Superior temporal gyrus (tissue), 1 donor: ENCODE data around the gene CLEC4A.
"Not testable (repeated sequence)": the region's sequence is repeated elsewhere in the genome, so short reads cannot be mapped to it uniquely, and the experiment has no call there.

Experiments used
- DNase-seq: peaks from one replicate; pipeline ENCODE4 v3.0.0-alpha.2; 2016; ENCODE audit errors: extremely low spot score

Gene CLEC4A

DNA sequence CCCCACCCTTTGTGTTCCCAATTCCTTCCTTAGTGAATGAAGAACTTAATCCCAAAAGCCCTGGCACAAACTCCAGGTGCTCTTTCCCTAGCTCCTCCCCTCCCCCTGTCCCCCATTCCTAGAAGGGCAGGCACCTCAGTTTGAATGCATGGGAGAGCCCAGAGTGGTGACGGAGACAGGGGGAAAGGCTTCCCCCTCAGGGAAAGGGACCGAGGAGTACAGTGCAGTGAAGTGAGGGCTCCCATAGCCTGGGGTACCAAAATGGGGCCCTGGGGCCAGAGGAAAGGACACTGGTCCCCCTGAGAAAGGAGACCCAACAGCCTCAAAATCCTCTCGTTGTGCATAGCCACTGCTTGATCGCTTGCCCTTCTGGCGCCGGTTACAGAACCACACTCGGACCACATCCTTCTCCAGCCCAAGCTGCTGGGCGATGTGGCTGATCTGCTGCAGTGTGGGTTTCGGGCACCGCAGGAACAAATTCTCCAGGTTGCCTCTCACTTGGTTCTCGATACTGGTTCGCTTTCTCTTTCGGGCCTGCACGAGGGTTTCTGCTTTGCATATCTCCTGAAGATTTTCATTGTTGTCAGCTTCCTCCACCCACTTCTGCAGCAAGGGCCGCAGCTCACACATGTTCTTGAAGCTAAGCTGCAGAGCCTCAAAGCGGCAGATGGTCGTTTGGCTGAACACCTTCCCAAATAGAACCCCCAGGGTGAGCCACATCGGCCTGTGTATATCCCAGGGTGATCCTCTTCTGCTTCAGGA, 10.4 kb downstream of the CLEC4A start:
- not testable (repeated sequence) for DNase-seq

- DNase-seq = not testable (repeated sequence)
Observed at GRCh38 chr12:8134398-8134930, 11.0 kb downstream of the CLEC4A start.

DNA sequence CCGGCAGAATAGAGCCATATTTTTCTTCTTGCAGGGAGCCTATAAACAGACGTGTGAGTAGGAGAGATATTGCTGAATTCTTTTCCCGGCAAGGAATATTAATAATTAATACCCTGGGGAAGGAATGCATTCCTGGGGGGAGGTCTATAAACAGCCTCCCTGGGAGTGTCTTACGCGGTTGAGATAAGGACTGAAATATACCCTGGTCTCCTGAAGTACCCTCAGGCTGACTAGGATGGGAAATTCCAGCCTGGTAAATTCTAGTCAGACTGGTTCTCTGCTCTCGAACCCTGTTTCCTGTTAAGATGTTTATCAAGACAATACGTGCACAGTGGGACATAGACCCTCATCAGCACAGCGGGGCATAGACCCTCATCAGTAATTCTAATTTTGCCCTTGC, 18.2 kb downstream of the CLEC4A start:
- DNase-seq = not testable (repeated sequence)

GRCh38 chr12:8143261-8143660, 19.8 kb downstream of the CLEC4A start:
- DNase-seq = no peak

DNA sequence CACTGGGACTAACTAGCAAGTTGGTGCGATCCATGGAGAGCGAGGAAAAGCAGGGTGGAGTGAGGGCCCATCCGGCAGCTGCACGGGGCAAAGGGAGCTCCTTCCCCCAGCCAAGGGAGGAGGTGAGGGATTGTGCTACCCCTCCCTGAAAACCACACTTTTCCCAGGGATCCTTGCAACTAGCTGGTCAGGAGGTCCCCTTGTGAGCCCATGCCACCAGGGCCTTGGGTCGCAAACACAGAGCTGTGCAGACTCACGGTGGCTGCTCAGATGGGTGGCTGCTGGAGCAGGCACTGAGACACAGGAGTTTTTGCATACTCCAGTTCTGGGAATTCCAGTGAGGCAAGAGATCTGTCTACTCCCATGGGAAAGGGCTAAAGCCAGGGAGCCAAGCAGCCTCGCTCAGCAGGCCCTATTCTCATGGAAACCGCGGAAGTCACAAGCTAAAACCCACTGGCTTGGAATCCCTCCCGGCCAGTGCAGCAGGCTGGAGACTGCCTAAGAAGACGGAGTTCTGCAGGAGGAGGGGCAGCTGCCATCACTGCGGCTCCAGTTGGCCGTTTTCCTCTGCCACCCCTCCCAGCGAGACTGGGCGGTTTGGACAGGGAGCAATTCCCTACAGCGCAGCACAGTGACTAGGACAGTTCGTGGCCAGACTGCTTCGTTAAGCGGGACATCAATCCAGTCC, 22.5 kb downstream of the CLEC4A start:
- DNase-seq = peak; percentile 45

DNA sequence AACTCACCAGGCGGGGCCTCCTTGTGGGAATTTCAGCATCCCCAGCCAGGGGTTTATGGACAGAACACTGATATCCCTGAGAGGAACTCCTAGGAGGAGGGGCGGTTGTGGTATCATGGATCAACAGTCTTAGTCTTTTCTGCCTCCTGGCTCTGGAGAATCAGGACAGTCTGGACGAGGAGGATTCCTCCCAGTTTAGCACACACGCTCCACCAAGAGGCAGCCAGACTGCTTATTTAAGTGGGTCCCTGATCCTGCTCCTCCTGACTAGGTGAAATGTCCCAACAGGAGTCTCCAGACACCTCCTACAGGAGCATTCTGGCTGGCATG, 23.0 kb downstream of the CLEC4A start:
- DNase-seq = no peak

DNA sequence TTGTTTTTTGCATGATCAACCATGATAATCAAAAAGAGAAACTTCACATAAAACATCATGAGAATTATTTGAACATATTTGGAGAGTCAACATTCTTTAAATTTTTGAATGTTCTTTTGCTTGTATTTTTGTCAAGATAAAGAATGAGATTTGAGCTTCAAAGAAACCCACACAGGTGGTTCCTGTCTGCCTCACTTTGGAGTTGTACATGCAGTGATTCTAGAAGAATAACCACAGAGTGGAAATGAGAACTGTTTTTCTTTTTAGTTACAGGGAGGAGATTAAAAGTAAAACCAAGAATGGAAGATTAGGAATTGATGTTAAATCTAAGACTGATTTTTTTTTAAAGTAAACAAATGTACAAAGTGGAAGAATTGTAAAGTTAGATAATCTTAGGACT, 31.1 kb downstream of the CLEC4A start:
- DNase-seq = no peak

GRCh38 chr12:8156416-8156815, 33.0 kb downstream of the CLEC4A start:
- no peak for DNase-seq

GRCh38 chr12:8156845-8157244, 33.4 kb downstream of the CLEC4A start, which contains the start of gene ZNF705A:
ZNF705A (plus strand) TSS chr12:8157015; CDS start chr12:8172626, 15,611 bp downstream.
- DNase-seq = no peak

DNA sequence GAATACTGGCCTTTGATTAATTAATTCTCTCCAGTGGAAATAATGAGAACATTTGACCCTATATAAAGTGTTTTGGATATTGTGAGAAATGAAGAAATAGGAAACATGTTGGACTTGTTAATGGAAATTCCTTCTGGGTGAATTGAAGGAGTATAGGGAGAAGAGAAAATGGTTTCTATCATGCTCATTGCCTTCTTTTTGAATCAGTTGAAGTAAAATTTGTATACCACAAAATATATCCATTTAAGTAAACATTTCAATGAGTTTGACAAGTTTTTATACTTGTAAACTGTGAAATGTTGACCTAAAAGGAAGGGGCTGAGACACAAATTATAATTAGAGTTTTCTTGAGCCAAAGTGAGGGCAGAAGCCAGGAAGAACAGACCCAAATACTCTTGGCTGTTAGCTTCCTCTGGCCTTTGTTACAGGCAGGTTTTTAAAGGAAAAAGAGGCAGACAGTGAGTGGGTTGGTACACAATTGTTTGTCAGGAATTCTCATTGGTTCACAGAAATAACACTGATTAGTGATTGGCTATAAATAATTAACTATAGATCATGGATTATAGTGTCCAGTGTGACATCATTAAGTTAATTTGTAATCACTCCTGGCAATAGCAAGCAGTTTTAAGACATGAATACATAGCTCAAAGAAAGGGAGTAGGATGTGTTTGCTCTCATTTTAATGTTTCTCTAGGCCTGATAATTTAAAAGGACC, 34.2 kb downstream of the CLEC4A start:
- DNase-seq = no peak

DNA sequence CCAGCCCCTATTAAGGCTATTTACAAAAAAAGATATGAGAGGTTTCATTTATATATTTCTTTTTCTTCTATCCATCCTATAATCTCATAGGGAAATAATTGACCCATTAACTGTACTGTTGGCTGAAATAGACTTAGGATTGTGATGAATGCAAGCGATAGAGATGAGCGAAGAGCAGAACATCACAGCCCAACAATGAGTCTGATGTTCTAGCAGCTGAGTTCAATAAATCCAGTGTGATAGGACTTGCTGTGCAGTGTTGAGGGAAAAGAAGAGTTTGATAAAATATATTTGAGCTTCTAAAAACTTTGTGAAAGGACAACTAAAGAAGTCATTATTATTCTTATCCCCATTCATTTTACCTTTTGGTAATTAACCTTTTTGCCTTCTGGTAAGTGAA, 49.5 kb downstream of the CLEC4A start:
- peak; percentile 32 for DNase-seq

- peak; percentile 69 for DNase-seq
Observed at GRCh38 chr12:8179989-8180585, 56.7 kb downstream of the CLEC4A start.

- DNase-seq = not testable (repeated sequence)
Observed at GRCh38 chr12:8181271-8181670, 57.9 kb downstream of the CLEC4A start.

DNA sequence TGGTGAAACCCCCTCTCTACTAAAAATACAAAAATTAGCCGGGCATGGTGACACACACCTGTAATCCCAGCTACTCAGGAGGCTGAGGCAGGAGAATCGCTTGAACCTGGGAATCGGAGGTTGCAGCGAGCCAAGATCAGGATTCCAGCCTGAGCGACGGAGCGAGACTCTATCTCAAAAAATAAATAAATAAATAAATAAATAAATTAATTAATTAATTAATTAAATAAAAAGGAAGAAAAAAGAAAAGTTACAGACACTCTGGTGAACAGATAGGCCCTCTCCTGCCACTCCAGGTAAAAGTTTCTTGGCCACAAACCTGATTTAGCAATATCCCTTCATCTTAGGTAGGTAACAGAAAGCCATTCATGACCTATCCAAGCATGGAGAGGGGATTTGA, 59.5 kb downstream of the CLEC4A start:
- DNase-seq = not testable (repeated sequence)

DNA sequence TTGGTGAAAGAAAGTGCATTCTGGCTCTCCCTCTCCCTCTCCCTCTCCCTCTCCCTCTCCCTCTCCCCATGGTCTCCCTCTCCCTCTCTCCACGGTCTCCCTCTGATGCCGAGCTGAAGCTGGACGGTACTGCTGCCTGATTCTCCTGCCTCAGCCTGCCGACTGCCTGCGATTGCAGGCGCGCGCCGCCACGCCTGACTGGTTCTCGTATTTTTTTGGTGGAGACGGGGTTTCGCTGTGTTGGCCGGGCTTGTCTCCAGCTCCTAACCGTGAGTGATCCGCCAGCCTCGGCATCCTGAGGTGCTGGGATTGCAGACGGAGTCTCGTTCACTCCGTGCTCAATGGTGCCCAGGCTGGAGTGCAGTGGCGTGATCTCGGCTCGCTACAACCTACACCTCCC, 59.9 kb downstream of the CLEC4A start:
- not testable (repeated sequence) for DNase-seq

- not testable (repeated sequence) for DNase-seq
Observed at GRCh38 chr12:8184206-8184605, 60.8 kb downstream of the CLEC4A start.

DNA sequence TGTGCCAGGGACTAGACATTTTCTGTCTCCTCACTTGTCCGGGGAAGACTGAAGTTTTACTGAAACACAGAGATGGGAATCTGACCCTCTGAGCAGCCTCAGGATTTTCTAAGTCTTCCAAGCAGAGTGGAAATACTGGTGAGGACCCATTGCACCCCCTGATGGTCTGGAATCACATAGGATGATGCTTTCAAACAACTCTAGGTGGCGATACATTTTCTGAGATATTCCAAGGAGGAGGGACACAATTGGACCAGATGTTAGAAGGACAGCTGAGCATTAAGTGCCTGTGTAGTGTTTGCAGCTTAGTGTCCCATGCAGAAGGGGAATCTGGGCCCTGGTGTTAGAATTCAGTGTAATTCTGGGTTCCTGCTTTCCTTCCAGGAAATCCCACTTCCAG, 64.7 kb downstream of the CLEC4A start:
- not testable (repeated sequence) for DNase-seq
